Endodermal cell (in vitro differentiated cells): ENCODE data around the gene HS3ST2. TPM values are rescaled to one million over a fixed set of nuclear protein-coding genes. Genes with fewer than 3 reads are reported as not detected.

Experiments
- DNase-seq: peaks from one replicate; pipeline ENCODE4 v3.0.0-alpha.2; 2017
- H3K27ac ChIP-seq: 2 replicates; pipeline ENCODE4 v1.5.1; 2013; ENCODE audit warnings: mild to moderate bottlenecking, low read depth, low read length, moderate library complexity
- H3K27me3 ChIP-seq: 2 replicates; pipeline ENCODE4 v1.6.1; 2013; ENCODE audit warnings: mild to moderate bottlenecking, low read length, moderate library complexity; ENCODE audit not compliant: insufficient read depth, control insufficient read depth, poor library complexity, severe bottlenecking
- H3K36me3 ChIP-seq: 2 replicates; pipeline ENCODE4 v1.7.0; 2013; ENCODE audit warnings: mild to moderate bottlenecking, low read length, moderate library complexity; ENCODE audit not compliant: control insufficient read depth, insufficient read depth
- H3K4me1 ChIP-seq: one replicate; pipeline ENCODE4 v1.7.0; 2013; ENCODE audit warnings: low read length; ENCODE audit not compliant: control insufficient read depth, insufficient read depth
- H3K4me3 ChIP-seq: 2 replicates; pipeline ENCODE4 v1.5.1; 2013; ENCODE audit warnings: mild to moderate bottlenecking, low read length, moderate library complexity
- H3K9ac ChIP-seq: 2 replicates; pipeline ENCODE4 v1.6.1; 2013; ENCODE audit warnings: mild to moderate bottlenecking, low read length, moderate library complexity; ENCODE audit not compliant: poor library complexity, severe bottlenecking; ENCODE audit errors: extremely low read depth
- H3K9me3 ChIP-seq: 2 replicates; pipeline ENCODE4 v1.6.1; 2013; ENCODE audit warnings: mild to moderate bottlenecking, low read length, moderate library complexity; ENCODE audit not compliant: control insufficient read depth
- H3K27ac Mint-ChIP-seq: 2 replicates; pipeline ENCODE4 v1.8.0; 2020; ENCODE audit warnings: mixed read lengths
- H3K27me3 Mint-ChIP-seq: 2 replicates; pipeline ENCODE4 v1.8.0; 2021; ENCODE audit warnings: mild to moderate bottlenecking, mixed read lengths; ENCODE audit not compliant: insufficient read depth
- H3K36me3 Mint-ChIP-seq: 2 replicates; pipeline ENCODE4 v1.8.0; 2020; ENCODE audit warnings: low read depth, mixed read lengths
- H3K4me1 Mint-ChIP-seq: 2 replicates; pipeline ENCODE4 v1.8.0; 2020; ENCODE audit warnings: mixed read lengths
- H3K4me3 Mint-ChIP-seq: 2 replicates; pipeline ENCODE4 v1.8.0; 2020; ENCODE audit warnings: mild to moderate bottlenecking, moderate library complexity, mixed read lengths
- H3K9me3 Mint-ChIP-seq: 2 replicates; pipeline ENCODE4 v1.8.0; 2020; ENCODE audit warnings: mild to moderate bottlenecking, mixed read lengths
- whole genome bisulfite sequencing, 2 experiments: methylation state at CpG; one replicate each; pipeline versions ENCODE4 v1.1.5 to v1.1.7; 2013; ENCODE audit warnings: missing lambda C conversion rate in 2 of 2, mixed read lengths in 1 of 2; ENCODE audit not compliant: insufficient coverage in 1 of 2, insufficient read length in 1 of 2; 5-methylcytosine and 5-hydroxymethylcytosine counted together
- total RNA-seq, 2 donors: library from RNA; stranded (reverse); fragmentation: NEBNext Ultra II Directional in 1 of 2; extraction: Animal tissue kit (Norgen Biotek cat#: 25700) in 1 of 2; gene quantifications; 2 replicates in 1 of 2; 3 replicates in 1 of 2; pipeline ENCODE4 v1.2.1, GENCODE V29; 2021
- TF ChIP-seq, protein P1 (sequence below): fragments of 200-600 bp; sonication (generic); conservative IDR thresholded peaks from 2 replicates; pipeline ENCODE4 v1.5.0; 2021; ENCODE audit warnings: antibody characterized with exemption, mild to moderate bottlenecking

Gene HS3ST2
- total RNA-seq, 2 donors from 2014 or later: 0.18 TPM; not detected in 1

- no peak overlapping the region for H3K27ac Mint-ChIP-seq
- Histone ChIP-seq H3K27me3 (peaks cover 70% of the 10 kb centered on the region), H3K9ac (no peak overlapping the region), H3K36me3 (no peaks in the 10 kb centered on the region), H3K27ac (no peak overlapping the region), H3K4me3 (no peak overlapping the region), H3K9me3 (peaks cover 10% of the 10 kb centered on the region), H3K4me1 (peaks cover 7% of the 10 kb centered on the region)
- no peak overlapping the region for H3K4me3 Mint-ChIP-seq
- WGBS, 2 experiments: 95 to 96% methylated on average over 4 to 6 of the region's 6 CpGs
- no peak for DNase-seq
- peaks cover 32% of the 10 kb centered on the region for H3K27me3 Mint-ChIP-seq
- H3K4me1 Mint-ChIP-seq: peaks cover 9% of the 10 kb centered on the region
- TF ChIP-seq, protein P1, sequence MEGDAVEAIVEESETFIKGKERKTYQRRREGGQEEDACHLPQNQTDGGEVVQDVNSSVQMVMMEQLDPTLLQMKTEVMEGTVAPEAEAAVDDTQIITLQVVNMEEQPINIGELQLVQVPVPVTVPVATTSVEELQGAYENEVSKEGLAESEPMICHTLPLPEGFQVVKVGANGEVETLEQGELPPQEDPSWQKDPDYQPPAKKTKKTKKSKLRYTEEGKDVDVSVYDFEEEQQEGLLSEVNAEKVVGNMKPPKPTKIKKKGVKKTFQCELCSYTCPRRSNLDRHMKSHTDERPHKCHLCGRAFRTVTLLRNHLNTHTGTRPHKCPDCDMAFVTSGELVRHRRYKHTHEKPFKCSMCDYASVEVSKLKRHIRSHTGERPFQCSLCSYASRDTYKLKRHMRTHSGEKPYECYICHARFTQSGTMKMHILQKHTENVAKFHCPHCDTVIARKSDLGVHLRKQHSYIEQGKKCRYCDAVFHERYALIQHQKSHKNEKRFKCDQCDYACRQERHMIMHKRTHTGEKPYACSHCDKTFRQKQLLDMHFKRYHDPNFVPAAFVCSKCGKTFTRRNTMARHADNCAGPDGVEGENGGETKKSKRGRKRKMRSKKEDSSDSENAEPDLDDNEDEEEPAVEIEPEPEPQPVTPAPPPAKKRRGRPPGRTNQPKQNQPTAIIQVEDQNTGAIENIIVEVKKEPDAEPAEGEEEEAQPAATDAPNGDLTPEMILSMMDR: no peak
- no peaks in the 10 kb centered on the region for H3K9me3 Mint-ChIP-seq
- no peaks in the 10 kb centered on the region for H3K36me3 Mint-ChIP-seq
These were observed 86.9 kb downstream of the HS3ST2 start for GRCh38 chr16:22900863-22901262.

DNA sequence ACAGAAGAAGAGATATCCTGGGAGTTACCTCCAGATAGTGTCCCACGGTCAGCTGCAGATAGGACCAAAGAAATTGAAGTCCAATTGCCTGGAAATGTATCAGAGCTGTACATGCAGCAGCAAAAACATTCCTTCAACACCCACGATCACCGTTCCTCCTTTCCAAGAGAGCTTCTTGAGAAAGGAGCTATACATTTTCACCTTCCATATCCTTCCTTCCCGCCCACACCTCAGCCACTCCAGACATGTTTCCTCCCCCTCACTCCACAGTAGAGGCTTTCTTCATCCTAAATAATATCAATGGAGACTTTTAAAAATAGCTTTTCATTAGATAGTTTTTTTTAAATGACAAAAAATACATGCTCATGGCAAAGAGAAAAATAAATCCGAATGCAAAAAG lies 87.6 kb downstream of the HS3ST2 start:
- H3K9me3 ChIP-seq: peaks cover 10% of the 10 kb centered on the region
- H3K27ac ChIP-seq: no peak overlapping the region
- Mint-ChIP-seq H3K27me3 (peaks cover 35% of the 10 kb centered on the region), H3K4me3 (no peak overlapping the region), H3K4me1 (peaks cover 9% of the 10 kb centered on the region), H3K27ac (no peak overlapping the region), H3K9me3 (no peaks in the 10 kb centered on the region), H3K36me3 (no peaks in the 10 kb centered on the region)
- H3K4me1 ChIP-seq: peaks cover 7% of the 10 kb centered on the region
- no peak overlapping the region for H3K4me3 ChIP-seq
- no peaks in the 10 kb centered on the region for H3K36me3 ChIP-seq
- DNase-seq: no peak
- TF ChIP-seq, protein P1: no peak
- 88 to 100% methylated on average over 2 to 5 of the region's 5 CpGs for whole genome bisulfite sequencing, 2 experiments
- no peak overlapping the region for H3K9ac ChIP-seq
- peaks cover 70% of the 10 kb centered on the region for H3K27me3 ChIP-seq

GRCh38 chr16:22903716-22904115 lies 89.8 kb downstream of the HS3ST2 start:
- Mint-ChIP-seq H3K27ac (no peak overlapping the region), H3K36me3 (no peaks in the 10 kb centered on the region), H3K27me3 (peaks cover 51% of the 10 kb centered on the region), H3K9me3 (no peaks in the 10 kb centered on the region), H3K4me1 (peaks cover 11% of the 10 kb centered on the region), H3K4me3 (no peak overlapping the region)
- Histone ChIP-seq H3K4me1 (peaks cover 7% of the 10 kb centered on the region), H3K9ac (no peak overlapping the region), H3K27ac (no peak overlapping the region), H3K9me3 (peaks cover 10% of the 10 kb centered on the region), H3K4me3 (no peak overlapping the region), H3K27me3 (peaks cover 64% of the 10 kb centered on the region), H3K36me3 (no peaks in the 10 kb centered on the region)
- peak; percentile 72 for DNase-seq
- TF ChIP-seq, protein P1: no peak
- 21 to 67% methylated on average over 1 to 2 of the region's 2 CpGs for WGBS, 2 experiments
